ENCODE results near the gene PTGFR.

GRCh38 chr1:78469576-78469975 is 21.2 kb upstream of the PTGFR start:
- TF ChIP-seq POLR2A (IDR thresholded peaks at IDR 0.05; ENCODE audit: extremely low read depth, insufficient read length) (no peak), CTCF (IDR thresholded peaks at IDR 0.05; ENCODE audit: low read depth, low read length) (no peak), MAX (IDR thresholded peaks at IDR 0.05; ENCODE audit: low read depth, low read length) (no peak)

Data from NB4 (cell line).